WTC11 (cell line): Measurements from ENCODE around the gene BPHL.

Experiments used
- ARID4B ChIP-seq: sonication (generic); formaldehyde crosslinking; IDR thresholded peaks from 2 replicates; pipeline ENCODE4 v1.8.0; 2023; ENCODE audit warnings: missing genetic modification reagents, mild to moderate bottlenecking, borderline replicate concordance
- CTCF ChIP-seq: fragments of 200-600 bp; IDR thresholded peaks from 2 replicates; pipeline ENCODE4 v1.8.0; 2022; ENCODE audit warnings: antibody characterized with exemption
- PREB ChIP-seq: sonication (generic); formaldehyde crosslinking; IDR thresholded peaks from 2 replicates; pipeline ENCODE4 v1.8.1; 2022; ENCODE audit warnings: mild to moderate bottlenecking, missing genetic modification reagents, moderate library complexity, borderline replicate concordance
- RORB ChIP-seq: fragments of 250-450 bp; sonication (Bioruptor Pico); IDR thresholded peaks from 2 replicates; pipeline ENCODE4 v1.9.0; 2021; ENCODE audit warnings: mild to moderate bottlenecking
- TF ChIP-seq, protein P1 (sequence below): sonication (generic); formaldehyde crosslinking; IDR thresholded peaks from 2 replicates; pipeline ENCODE4 v1.8.1; 2023; ENCODE audit warnings: mild to moderate bottlenecking, moderate library complexity, missing genetic modification reagents

- no peak for TF ChIP-seq CTCF
- TF ChIP-seq PREB (CRISPR knock-in tag), result no peak
- no peak for TF ChIP-seq RORB
- no peak for TF ChIP-seq ARID4B (CRISPR knock-in tag)
- TF ChIP-seq, protein P1, sequence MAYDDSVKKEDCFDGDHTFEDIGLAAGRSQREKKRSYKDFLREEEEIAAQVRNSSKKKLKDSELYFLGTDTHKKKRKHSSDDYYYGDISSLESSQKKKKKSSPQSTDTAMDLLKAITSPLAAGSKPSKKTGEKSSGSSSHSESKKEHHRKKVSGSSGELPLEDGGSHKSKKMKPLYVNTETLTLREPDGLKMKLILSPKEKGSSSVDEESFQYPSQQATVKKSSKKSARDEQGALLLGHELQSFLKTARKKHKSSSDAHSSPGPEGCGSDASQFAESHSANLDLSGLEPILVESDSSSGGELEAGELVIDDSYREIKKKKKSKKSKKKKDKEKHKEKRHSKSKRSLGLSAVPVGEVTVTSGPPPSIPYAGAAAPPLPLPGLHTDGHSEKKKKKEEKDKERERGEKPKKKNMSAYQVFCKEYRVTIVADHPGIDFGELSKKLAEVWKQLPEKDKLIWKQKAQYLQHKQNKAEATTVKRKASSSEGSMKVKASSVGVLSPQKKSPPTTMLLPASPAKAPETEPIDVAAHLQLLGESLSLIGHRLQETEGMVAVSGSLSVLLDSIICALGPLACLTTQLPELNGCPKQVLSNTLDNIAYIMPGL (CRISPR knock-in tag), result no peak
Measured at GRCh38 chr6:3094815-3095214, 23.7 kb upstream of the BPHL start.
